ENCODE measurements around the gene UCKL1.

GRCh38 chr20:63973636-63974401, 17.6 kb upstream of the UCKL1 start:
- peak; percentile 93 to 97 (median 95) for TF ChIP-seq CTCF (IDR thresholded peaks at IDR 0.05)
- peak; percentile 39 to 48 for TF ChIP-seq POLR2AphosphoS5 (IDR thresholded peaks at IDR 0.05; ENCODE audit: insufficient read depth in 1 of 2, low read depth in 1 of 2)
- TF ChIP-seq POLR2A (IDR thresholded peaks at IDR 0.05), result no peak
